Spleen (tissue), 7 donors: Measurements from ENCODE around the gene ZBTB49.

ENCODE experiments used
- CTCF ChIP-seq, 11 experiments: fragments of 200-600 bp in 7 of 11; fragments of 450-650 bp in 4 of 11; sonication (generic) in 4 of 11; IDR thresholded peaks in 8 of 11; conservative IDR thresholded peaks in 3 of 11; 1 replicate in 7 of 11; 2 replicates in 4 of 11; pipeline versions ENCODE4 v1.4.0 to v1.8.0; 2016 to 2021; ENCODE audit warnings: antibody characterized with exemption in 11 of 11, inconsistent platforms in 4 of 11, mild to moderate bottlenecking in 1 of 11
- POLR2AphosphoS5 ChIP-seq, 3 donors: sonication (generic); formaldehyde crosslinking; IDR thresholded peaks; one replicate each; pipeline ENCODE4 v1.5.1; 2017; ENCODE audit warnings: antibody characterized with exemption in 3 of 3
- donor health status: DM: no; HTN: no; CAD: no; lungs with moderate emphysema.
- donor health status: DM: no; HTN: no; CAD: no.
- donor health status: DM: no; HTN: no; CAD: no.

GRCh38 chr4:4299006-4299405, 9.0 kb downstream of the ZBTB49 start:
- no peak for TF ChIP-seq CTCF (IDR thresholded peaks at IDR 0.05 in 8 of 11, conservative IDR thresholded peaks at IDR 0.05 in 3 of 11)
- TF ChIP-seq POLR2AphosphoS5 (IDR thresholded peaks at IDR 0.05), result no peak
